Progenitor cell of endocrine pancreas (in vitro differentiated cells): Measurements from ENCODE around the gene SEMA6D. TPM values are rescaled to one million over a fixed set of nuclear protein-coding genes. Genes with fewer than 3 reads are reported as not detected.

Source experiments
- DNase-seq: peaks from one replicate; pipeline ENCODE4 v3.0.0; 2021; ENCODE audit warnings: low spot score; ENCODE audit not compliant: unreplicated experiment
- H3K27ac Mint-ChIP-seq: 2 replicates; pipeline ENCODE4 v1.8.0; 2021; ENCODE audit warnings: mild to moderate bottlenecking, moderate library complexity, mixed read lengths
- H3K27me3 Mint-ChIP-seq: 2 replicates; pipeline ENCODE4 v1.8.0; 2021; ENCODE audit warnings: mixed read lengths
- H3K36me3 Mint-ChIP-seq: 2 replicates; pipeline ENCODE4 v1.8.0; 2022; ENCODE audit warnings: mixed read lengths; ENCODE audit not compliant: insufficient read depth
- H3K4me1 Mint-ChIP-seq: 2 replicates; pipeline ENCODE4 v1.8.0; 2021; ENCODE audit warnings: low read depth, mixed read lengths
- H3K4me3 Mint-ChIP-seq: 2 replicates; pipeline ENCODE4 v1.8.0; 2021; ENCODE audit warnings: low read depth, mild to moderate bottlenecking, moderate library complexity, mixed read lengths
- H3K9me3 Mint-ChIP-seq: 2 replicates; pipeline ENCODE4 v1.8.0; 2021; ENCODE audit warnings: low read depth, mixed read lengths
- CTCF ChIP-seq: fragments of 200-600 bp; sonication (generic); IDR thresholded peaks from one replicate; pipeline ENCODE4 v1.5.0; 2021; ENCODE audit warnings: antibody characterized with exemption, mild to moderate bottlenecking; ENCODE audit not compliant: unreplicated experiment
- total RNA-seq: library from RNA; stranded (reverse); gene quantifications from 2 replicates; pipeline ENCODE4 v1.2.1, GENCODE V29; 2021

SEMA6D gene
- total RNA-seq, 1 donor from 2014 or later = 10.6 TPM

GRCh38 chr15:47803767-47804166, 86.5 kb downstream of the SEMA6D start:
- H3K27ac Mint-ChIP-seq = no peak overlapping the region
- no peak for TF ChIP-seq CTCF
- DNase-seq = no peak
- H3K4me3 Mint-ChIP-seq = no peak overlapping the region
- H3K27me3 Mint-ChIP-seq = no peaks in the 10 kb centered on the region
- no peaks in the 10 kb centered on the region for H3K9me3 Mint-ChIP-seq
- no peaks in the 10 kb centered on the region for H3K4me1 Mint-ChIP-seq
- no peaks in the 10 kb centered on the region for H3K36me3 Mint-ChIP-seq

GRCh38 chr15:47804733-47805132, 87.4 kb downstream of the SEMA6D start:
- Mint-ChIP-seq H3K9me3 (no peaks in the 10 kb centered on the region), H3K4me1 (no peaks in the 10 kb centered on the region), H3K36me3 (no peaks in the 10 kb centered on the region), H3K4me3 (no peak overlapping the region), H3K27ac (no peak overlapping the region), H3K27me3 (no peaks in the 10 kb centered on the region)
- no peak for DNase-seq
- no peak for TF ChIP-seq CTCF

- no peaks in the 10 kb centered on the region for H3K4me1 Mint-ChIP-seq
- no peak for DNase-seq
- no peaks in the 10 kb centered on the region for H3K9me3 Mint-ChIP-seq
- no peak for TF ChIP-seq CTCF
- no peaks in the 10 kb centered on the region for H3K27me3 Mint-ChIP-seq
- H3K36me3 Mint-ChIP-seq = no peaks in the 10 kb centered on the region
- no peak overlapping the region for H3K27ac Mint-ChIP-seq
- H3K4me3 Mint-ChIP-seq = no peak overlapping the region
Observed at GRCh38 chr15:47806008-47806407, 88.7 kb downstream of the SEMA6D start.

GRCh38 chr15:47811172-47811571, 93.9 kb downstream of the SEMA6D start:
- Mint-ChIP-seq H3K27ac (no peak overlapping the region), H3K4me1 (peaks cover 12% of the 10 kb centered on the region), H3K27me3 (no peaks in the 10 kb centered on the region), H3K36me3 (no peaks in the 10 kb centered on the region), H3K9me3 (no peaks in the 10 kb centered on the region), H3K4me3 (no peak overlapping the region)
- no peak for DNase-seq
- no peak for TF ChIP-seq CTCF

- Mint-ChIP-seq H3K27me3 (no peaks in the 10 kb centered on the region), H3K9me3 (no peaks in the 10 kb centered on the region), H3K4me1 (peaks cover 12% of the 10 kb centered on the region), H3K27ac (peak overlapping the region; percentile 27), H3K4me3 (no peak overlapping the region), H3K36me3 (no peaks in the 10 kb centered on the region)
- no peak for DNase-seq
- TF ChIP-seq CTCF = no peak
Observed at GRCh38 chr15:47812470-47812999, 95.2 kb downstream of the SEMA6D start.
